ENCODE measurements around the gene ITGA11.

The ITGA11 gene

DNA sequence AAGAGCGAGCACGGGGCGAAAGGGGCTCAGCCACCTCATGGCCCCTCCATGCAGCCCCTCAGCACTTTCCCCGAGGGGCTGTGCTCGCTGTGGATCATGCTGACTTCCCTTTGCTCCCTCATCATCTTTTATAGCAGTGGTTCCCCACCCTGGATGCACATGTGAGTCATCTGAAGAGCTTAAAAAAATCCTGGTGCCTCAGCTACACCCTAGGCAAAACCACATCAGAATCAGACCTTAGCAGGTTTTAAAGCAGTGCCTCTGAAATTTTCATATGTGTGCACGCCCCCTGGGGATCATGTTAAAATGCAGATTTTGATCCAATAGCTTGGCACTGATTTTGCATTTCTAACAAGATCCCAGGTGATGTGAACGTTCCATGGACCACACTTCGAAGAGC is 103.5 kb downstream of the ITGA11 start:
- DNase-seq, result no peak

DNA sequence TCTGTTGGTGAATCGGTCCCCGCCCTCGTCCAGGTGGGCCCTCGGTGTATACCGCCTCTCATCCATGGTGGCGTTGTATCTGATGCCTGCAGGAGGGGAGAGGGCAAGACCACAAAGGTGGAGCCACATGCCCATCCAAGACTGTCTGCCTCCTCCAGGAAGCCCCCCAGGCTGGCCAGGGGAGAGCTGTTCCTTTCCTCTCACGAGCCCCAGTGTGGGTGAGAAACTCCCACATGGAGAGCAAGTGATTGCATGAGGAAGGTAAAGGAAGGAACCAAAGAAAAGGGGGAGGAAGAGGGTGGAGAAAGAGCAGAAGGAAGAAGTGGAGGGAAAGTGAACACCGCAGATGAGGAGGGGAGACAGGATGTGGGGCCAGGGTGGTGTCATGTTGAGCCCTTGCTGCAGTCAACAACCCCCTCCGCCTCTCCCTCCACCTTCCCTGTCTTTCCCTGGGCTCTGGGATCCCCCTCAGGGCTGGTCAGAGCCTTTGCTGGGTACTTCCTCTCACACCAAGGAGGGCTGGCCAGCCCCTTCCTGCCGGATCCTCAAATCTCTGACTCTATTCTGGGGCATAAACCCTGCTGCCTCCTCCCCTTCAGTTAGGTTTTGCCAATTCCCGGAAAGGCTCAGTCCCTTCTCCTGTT is 105.1 kb downstream of the ITGA11 start:
- no peak for DNase-seq

- no peak for DNase-seq
Measured at GRCh38 chr15:68325726-68326125, 106.2 kb downstream of the ITGA11 start.

DNA sequence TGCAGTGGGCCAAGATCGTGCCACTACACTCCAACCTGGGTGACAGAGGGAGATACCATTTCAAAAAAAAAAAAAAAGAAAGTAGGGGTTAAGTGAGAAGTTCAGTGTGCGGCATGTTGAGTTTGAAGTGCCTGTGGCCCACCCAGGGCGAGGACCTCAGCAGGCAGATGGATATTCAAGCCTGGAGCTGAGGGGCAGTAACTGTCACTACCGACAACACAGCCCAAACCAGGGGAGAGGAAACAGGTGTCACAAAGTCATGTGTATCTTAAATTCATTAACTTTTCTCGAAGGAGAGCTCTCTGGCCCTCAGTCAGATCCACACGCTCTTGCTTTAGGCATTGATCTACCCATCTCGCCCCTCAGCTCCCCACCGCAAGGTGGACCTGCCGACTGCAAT is 109.2 kb downstream of the ITGA11 start:
- DNase-seq, result no peak

DNA sequence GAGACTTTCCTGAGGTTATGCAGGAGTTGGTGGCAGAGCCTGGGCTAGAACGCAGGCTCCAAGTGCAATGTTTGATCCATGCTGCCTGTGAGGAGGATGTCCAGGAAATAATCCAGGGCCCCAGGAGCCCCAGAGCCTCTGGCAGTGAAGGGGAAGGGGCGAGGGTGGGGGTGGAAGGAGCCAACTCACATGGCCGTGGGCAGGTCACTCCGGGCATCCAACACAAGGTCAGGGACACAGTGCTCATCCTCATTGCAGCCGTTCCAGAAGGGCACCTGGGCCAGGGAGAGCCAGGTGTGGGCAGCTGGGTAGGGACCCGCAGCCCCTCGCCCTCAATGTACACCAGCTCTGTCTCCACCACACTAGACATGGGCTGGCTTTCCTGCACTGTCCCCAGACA is 110.7 kb downstream of the ITGA11 start:
- DNase-seq, result no peak

DNA sequence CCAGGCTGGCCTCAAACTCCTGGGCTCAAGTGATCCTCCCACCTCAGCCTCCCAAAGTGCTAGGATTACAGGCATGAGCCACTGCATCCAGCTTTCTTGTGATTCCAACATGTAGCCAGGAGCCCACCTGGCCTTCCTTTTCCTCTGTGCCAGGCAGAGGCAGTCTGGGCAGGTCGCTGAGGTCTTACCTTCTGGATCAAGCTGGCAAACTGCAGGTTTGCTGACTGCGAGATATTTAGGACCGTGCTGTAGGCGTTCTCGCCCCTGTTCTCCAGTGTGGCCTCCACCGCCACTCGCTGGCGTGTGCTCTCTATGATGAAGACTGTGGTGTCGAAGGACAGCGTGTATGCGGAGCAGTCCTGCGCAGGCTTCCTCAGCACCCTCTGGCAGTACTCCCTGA is 112.0 kb downstream of the ITGA11 start:
- DNase-seq, result no peak

- no peak for DNase-seq
Measured at GRCh38 chr15:68318931-68319909, 112.7 kb downstream of the ITGA11 start.

- DNase-seq, result no peak
Measured at GRCh38 chr15:68318008-68318835, 113.7 kb downstream of the ITGA11 start.

DNA sequence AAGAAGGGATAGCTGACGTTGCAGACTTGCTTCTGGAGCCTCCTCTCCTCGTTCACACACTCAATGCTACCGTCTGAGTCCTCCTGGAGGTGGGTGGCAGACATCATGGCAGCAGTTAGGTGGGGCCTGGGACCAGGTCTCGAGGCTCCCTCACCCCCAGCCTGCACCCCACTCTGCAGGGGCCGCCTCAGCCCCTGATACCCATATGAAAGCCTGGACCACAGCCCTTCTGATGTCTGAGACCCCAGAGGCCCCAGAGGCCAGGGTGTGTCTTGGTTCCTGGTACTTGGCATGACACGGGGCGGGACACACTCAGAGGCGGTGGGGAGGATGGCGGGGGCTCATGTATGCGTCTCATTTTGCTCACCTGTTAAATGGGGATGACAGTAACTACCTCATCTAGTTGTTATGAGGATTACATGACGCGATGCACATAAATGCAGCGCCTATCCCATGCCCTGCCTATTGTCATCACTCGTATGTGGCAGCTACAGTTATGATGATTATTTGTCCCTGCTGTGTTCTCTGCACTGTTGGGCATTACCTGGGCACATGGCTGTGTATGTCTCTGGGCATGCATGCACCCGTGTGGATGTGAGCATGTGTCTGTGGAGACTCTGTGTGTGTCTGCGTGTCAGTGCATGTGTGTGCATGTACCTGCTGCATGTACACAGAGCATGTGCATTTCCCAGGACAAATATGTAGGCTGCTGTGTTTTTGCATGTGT is 114.5 kb downstream of the ITGA11 start:
- DNase-seq, result no peak

DNA sequence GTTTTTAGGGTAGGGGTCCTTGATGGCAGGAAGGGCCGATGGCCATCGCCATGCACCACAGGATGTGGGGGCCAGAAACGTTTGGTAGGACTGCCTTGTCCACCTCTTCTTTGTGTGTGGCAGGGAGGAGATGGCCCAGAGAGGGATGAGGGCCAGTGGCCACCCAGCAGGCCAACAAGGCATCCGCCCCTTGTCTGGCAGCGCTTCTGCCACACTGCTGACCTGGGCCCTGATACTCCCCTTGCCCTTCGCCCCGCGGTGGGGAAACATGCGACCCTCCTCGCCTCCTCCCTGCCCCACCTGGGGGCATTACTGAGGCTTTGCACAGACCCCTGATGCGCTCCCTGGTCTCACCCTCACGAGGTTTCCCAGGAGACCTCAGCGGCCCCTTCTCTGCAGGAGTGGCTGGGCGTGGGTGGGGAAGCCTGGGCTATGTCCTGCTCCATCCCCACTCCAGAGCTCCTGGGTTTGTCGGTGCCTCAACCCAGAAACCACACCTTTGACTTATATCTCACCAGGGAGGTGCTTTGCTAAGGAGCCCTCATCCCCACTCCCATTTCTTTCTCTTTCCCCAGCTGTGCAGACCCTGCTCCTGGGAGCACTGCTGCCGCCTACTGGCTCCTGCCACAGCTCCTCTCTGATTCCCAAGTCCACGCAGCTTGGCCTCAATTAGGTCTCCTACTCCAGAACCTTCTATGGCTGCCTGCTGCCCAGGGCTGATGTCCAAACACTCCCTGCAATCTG is 115.7 kb downstream of the ITGA11 start:
- DNase-seq, result no peak

DNA sequence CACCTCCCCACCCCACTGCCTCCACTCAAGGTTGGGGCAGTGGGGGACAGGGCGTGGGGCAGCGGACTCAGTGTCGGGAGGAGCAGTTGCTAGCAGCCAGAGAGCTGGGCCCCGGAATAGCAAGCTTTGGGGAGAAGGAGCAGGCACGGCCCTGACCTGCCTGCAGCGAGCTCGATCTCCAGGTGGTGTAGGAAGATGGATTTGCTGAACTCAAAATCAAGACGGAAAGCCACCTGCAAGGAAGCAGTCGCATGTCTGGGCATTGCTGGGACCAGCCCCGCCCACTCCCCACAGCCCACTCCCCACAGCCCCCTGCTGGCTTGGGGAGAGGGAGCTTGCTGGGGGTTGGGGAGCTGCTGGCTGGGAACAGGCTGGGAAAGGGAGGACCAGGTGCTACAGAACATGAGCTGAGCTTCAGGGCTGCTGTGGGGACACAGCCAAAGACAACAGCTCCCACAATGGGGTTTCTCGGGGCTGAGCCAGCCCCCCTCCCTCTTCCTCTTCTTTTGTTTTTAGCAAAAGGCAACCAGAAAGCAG is 116.4 kb downstream of the ITGA11 start:
- DNase-seq, result no peak

GRCh38 chr15:68315035-68315434 is 116.9 kb downstream of the ITGA11 start:
- DNase-seq, result no peak

GRCh38 chr15:68314563-68314962 is 117.4 kb downstream of the ITGA11 start:
- no peak for DNase-seq

- no peak for DNase-seq
Measured at GRCh38 chr15:68313501-68314410, 118.2 kb downstream of the ITGA11 start.

DNA sequence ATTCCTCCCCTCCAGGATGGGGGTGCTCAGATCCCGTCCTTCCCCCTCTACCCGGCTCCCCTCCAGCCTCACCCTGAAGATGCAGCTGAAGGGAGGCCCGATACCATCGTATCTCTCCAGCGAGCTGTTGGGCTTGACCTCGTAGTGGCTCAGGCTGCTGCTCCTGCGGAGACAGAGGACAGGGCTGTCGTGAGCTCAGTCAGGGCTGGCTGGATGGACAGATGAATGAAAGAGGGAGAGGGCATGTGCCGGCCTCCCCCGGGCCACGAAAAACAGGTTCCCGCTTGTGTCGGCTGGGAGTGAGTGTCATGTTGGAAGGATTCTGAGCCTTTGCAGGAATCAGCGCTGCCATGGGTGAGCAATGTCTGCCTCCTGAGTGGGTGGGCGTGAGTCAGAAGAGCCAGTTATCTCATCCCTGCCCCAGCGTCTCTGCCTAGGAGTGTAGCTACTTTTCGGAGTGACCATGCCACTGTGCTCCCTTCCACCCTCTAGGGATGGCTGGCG is 119.2 kb downstream of the ITGA11 start:
- no peak for DNase-seq

DNA sequence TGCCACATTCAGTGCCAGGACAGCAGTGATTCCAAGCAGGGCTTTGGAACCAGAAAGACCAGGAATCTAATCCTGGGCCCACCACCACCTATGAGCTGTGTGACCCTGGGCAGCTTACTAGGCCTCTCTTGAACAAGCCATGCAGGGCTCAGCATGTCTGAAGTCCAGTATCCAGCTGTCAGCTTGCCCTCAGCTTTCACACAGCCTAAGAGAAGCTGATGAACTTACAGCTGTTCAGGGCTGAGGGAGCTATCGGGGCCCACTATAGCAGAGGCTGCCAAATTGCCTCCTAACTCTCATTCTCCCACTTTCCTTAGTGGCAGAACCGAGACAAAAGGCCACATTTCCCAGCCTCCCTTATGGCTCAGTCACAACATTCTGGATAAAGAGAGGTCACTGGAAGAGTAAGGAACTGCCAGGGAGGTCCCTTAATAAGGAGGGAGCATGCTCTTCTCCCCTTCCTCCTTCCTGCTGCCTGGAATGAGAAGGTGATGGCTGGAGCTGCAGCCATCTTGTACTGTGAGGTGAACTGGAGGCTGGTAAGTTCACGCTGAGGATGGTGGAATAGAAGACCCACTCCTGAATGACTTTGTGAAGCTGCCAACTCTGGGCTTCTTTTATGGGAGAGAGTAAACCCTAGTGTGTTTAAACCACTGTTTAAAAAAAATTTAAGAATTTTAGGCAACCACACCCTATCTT is 120.0 kb downstream of the ITGA11 start:
- DNase-seq, result no peak

GRCh38 chr15:68311464-68311835 is 120.5 kb downstream of the ITGA11 start:
- DNase-seq, result no peak

- no peak for DNase-seq
Measured at GRCh38 chr15:68310804-68311463, 121.0 kb downstream of the ITGA11 start.

GRCh38 chr15:68310178-68310803 is 121.7 kb downstream of the ITGA11 start:
- DNase-seq, result no peak
